ENCODE data around the gene CEPT1. TPM values are rescaled to one million over a fixed set of nuclear protein-coding genes. Genes with fewer than 3 reads are reported as not detected.

CEPT1 gene
- total and polyA plus RNA-seq, 2 of the 4 experiments (the other 2 are of a cell fraction) = 13.3 to 27.4 TPM

- no peak for TF ChIP-seq MXI1 (IDR thresholded peaks at IDR 0.05; ENCODE audit: borderline replicate concordance, low read depth, low read length)
Observed at GRCh38 chr1:111212634-111213335, 72.8 kb downstream of the CEPT1 start (continued).

- no peak overlapping the region for H3K9ac ChIP-seq (ENCODE audit: low read depth, low read length)
- no peak overlapping the region for H3K27ac ChIP-seq (ENCODE audit: insufficient read depth, low read length)
- H4K8ac ChIP-seq (ENCODE audit: low read depth in 2 of 2, low read length in 2 of 2) = no peak overlapping the region
- no peak overlapping the region for H3K56ac ChIP-seq (ENCODE audit: extremely low read depth, insufficient read depth, low read length)
- in situ Hi-C loops (cut with MboI; ENCODE audit: low sequenced_read_pairs) (no loop called here), intact Hi-C loops (cut with micrococcal nuclease) (no loop called here), dilution Hi-C loops (cut with HindIII; ENCODE audit: low sequenced_read_pairs, unreplicated experiment) (no loop called here)
- no peaks in the 10 kb centered on the region for H3K9me3 ChIP-seq (ENCODE audit: control insufficient read depth, insufficient read depth, low read length)
- ATAC-seq (ENCODE audit: low read depth) (no peak), DNase-seq (no peak)
- H2AK5ac ChIP-seq (ENCODE audit: low read depth, low read length) = 0 out of 2 replicates have a peak overlapping the region, but pooled peaks have one; percentile 17
- H2BK15ac ChIP-seq (ENCODE audit: low read depth, low read length) = 0 out of 3 replicates have a peak overlapping the region, but pooled peaks have one; percentile 34
- no peak overlapping the region for H3K4me2 ChIP-seq (ENCODE audit: low read depth, low read length)
- CTCF ChIA-PET = interaction anchor here (1.4 to 2.1 kb wide), 2 partner anchors 10 to 121 kb away, joined by 3 to 5 read pairs; no protein-coding TSS in a partner anchor
- H3K4me3 ChIP-seq (ENCODE audit: insufficient read depth, low read depth, low read length) = no peak overlapping the region
- H4K91ac ChIP-seq (ENCODE audit: insufficient read depth, low read depth, low read length) = no peak overlapping the region
- H2AK9ac ChIP-seq (replicated peaks; ENCODE audit: low read depth, low read length, poor library complexity) = no peak overlapping the region
- no peaks in the 10 kb centered on the region for H4K20me1 ChIP-seq (ENCODE audit: insufficient read depth, low read length)
- no CpG with 5 or more reads among the region's 6 CpGs for WGBS, 2 experiments (ENCODE audit: extremely low coverage in 2 of 2, insufficient read length in 1 of 2)
- H3K9me1 ChIP-seq (ENCODE audit: insufficient read depth, low read length) = no peaks in the 10 kb centered on the region; the same call in 1 of the 2 replicates
- peak overlapping the region; percentile 88 for H2BK5ac ChIP-seq (ENCODE audit: low read depth, low read length, poor library complexity, severe bottlenecking)
- H3K79me1 ChIP-seq (ENCODE audit: low read depth in 1 of 2, low read length in 2 of 2) = no peaks in the 10 kb centered on the region
- peak overlapping the region; percentile 64; the same call in 1 of the 2 replicates for H3K18ac ChIP-seq (ENCODE audit: low read depth, low read length)
- no TSS peak for BruUV-seq (replicated peaks)
- H4K5ac ChIP-seq (ENCODE audit: low read depth, low read length) = peak overlapping the region; percentile 100; the same call in 1 of the 2 replicates
- no peak overlapping the region for H3K14ac ChIP-seq (replicated peaks; ENCODE audit: low read depth, low read length)
- peaks cover 2% of the 10 kb centered on the region for H3K4me1 ChIP-seq (ENCODE audit: control insufficient read depth, insufficient read depth, low read length)
- POLR2A ChIA-PET (ENCODE audit: unreplicated experiment) = no interaction called here
- no peaks in the 10 kb centered on the region for H3K36me3 ChIP-seq (ENCODE audit: control insufficient read depth, insufficient read depth, low read length)
- H3K4ac ChIP-seq (ENCODE audit: low read depth, low read length) = no peak overlapping the region
- no peak overlapping the region for H3K23ac ChIP-seq (ENCODE audit: low read depth, low read length)
- peak overlapping the region; percentile 33; the same call in 1 of the 2 replicates for H2BK120ac ChIP-seq (ENCODE audit: low read depth, low read length)
- H3K27me3 ChIP-seq (ENCODE audit: control insufficient read depth, insufficient read depth, low read length) = peaks cover 4% of the 10 kb centered on the region
- H2AFZ ChIP-seq (replicated peaks; ENCODE audit: low read length, poor library complexity) = no peak overlapping the region
- H2BK20ac ChIP-seq (ENCODE audit: low read depth, low read length) = peak overlapping the region; percentile 92; the same call in 1 of the 2 replicates
- TF ChIP-seq SMC3 (IDR thresholded peaks at IDR 0.05; ENCODE audit: low read depth, low read length) = no peak
- TF ChIP-seq POLR2A (IDR thresholded peaks at IDR 0.05; ENCODE audit: low read depth, low read length) = no peak
- no peak for TF ChIP-seq BHLHE40 (IDR thresholded peaks at IDR 0.05; ENCODE audit: low read depth, low read length)
- no peak for TF ChIP-seq RCOR1 (IDR thresholded peaks at IDR 0.05; ENCODE audit: insufficient replicate concordance, low read length)
- no peak for TF ChIP-seq CHD1 (IDR thresholded peaks at IDR 0.05; ENCODE audit: low read depth, low read length)
- TF ChIP-seq NFE2L2 (IDR thresholded peaks at IDR 0.05; ENCODE audit: low read depth, low read length) = no peak
- no peak for TF ChIP-seq RAD21 (IDR thresholded peaks at IDR 0.05; ENCODE audit: low read length)
- TF ChIP-seq MAFK (IDR thresholded peaks at IDR 0.05; ENCODE audit: low read depth, low read length) = no peak
- no peak for TF ChIP-seq CEBPB (IDR thresholded peaks at IDR 0.05; ENCODE audit: low read depth, low read length)
- no peak for TF ChIP-seq CTCF (conservative IDR thresholded peaks at IDR 0.05; ENCODE audit: low read depth, low read length)
- no peak for TF ChIP-seq USF2 (IDR thresholded peaks at IDR 0.05; ENCODE audit: low read depth, low read length)
- no peak for TF ChIP-seq MAZ (IDR thresholded peaks at IDR 0.05; ENCODE audit: borderline replicate concordance, low read depth, low read length)
- TF ChIP-seq FOS (IDR thresholded peaks at IDR 0.05; ENCODE audit: low read depth, low read length) = no peak
Observed at GRCh38 chr1:111213412-111213811, 73.4 kb downstream of the CEPT1 start.

Measured in IMR-90 (cell line).